ENCODE data around the gene HYOU1.
"Not testable (repeated sequence)": the region's sequence is repeated elsewhere in the genome, so short reads cannot be mapped to it uniquely, and the experiment has no call there.

Gene HYOU1, protein sequence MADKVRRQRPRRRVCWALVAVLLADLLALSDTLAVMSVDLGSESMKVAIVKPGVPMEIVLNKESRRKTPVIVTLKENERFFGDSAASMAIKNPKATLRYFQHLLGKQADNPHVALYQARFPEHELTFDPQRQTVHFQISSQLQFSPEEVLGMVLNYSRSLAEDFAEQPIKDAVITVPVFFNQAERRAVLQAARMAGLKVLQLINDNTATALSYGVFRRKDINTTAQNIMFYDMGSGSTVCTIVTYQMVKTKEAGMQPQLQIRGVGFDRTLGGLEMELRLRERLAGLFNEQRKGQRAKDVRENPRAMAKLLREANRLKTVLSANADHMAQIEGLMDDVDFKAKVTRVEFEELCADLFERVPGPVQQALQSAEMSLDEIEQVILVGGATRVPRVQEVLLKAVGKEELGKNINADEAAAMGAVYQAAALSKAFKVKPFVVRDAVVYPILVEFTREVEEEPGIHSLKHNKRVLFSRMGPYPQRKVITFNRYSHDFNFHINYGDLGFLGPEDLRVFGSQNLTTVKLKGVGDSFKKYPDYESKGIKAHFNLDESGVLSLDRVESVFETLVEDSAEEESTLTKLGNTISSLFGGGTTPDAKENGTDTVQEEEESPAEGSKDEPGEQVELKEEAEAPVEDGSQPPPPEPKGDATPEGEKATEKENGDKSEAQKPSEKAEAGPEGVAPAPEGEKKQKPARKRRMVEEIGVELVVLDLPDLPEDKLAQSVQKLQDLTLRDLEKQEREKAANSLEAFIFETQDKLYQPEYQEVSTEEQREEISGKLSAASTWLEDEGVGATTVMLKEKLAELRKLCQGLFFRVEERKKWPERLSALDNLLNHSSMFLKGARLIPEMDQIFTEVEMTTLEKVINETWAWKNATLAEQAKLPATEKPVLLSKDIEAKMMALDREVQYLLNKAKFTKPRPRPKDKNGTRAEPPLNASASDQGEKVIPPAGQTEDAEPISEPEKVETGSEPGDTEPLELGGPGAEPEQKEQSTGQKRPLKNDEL

DNA sequence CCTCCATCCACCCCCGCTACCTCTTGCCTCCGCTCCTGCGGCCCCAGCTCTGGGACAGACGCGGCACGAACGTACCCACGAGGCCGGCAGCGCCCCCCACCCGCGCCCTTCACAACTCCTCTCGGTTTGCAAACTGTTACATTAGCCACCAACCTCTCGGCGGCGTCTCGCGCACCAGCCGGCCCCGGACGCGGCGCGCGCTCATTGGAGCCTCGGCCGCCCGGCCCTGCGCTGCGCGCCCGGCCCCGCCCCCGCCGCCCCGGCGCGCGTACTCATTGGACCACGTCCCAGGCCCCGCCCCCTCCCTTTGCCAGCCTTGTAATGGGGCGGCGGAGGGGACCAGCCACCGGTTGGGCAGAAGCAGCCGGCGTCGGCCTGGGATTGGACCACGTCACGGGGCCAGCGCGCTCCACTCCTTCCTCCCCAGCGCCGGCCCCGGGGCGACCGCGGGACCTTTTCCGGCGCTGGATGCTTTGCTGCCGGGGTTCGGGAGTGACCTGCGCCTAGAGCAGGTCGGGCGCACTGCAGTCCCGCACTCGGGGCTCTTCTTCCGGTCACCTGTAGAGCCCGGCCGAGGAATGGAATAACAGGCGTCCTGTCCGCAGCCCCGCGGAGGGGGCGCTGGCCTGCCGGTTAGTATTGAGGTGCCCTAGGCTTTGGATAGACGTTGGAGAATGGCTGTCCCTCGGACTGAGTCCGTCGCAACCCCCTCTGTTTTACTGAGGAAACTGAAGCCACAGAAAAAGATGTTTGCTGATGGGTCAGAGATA lies at the start of gene HYOU1:
Gene HYOU1 (minus strand): TSS at position 206 of the 770 bp plus-strand sequence. CDS start 1,045 bp downstream, outside the sequence.
- DNase-seq, result peak; percentile 98

DNA sequence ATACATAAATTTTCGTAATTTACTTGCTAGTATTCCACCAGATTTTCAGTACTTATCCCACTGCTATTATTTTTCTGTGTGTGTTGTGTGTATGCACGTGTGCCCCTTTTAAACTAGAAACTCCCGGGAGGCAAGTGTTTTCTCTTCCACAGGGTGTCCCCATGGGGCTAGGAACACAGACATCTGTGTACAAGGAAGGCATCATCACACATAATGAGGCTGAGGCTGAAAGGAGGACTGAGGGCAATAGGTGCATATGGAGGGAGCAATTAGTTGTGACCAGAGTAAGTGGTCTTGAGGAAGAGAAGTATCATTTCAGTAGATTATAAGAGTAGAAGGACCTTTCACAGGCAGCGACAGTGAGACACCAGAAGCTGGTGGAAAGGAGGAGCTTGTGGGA lies 46.8 kb upstream of the HYOU1 start:
- DNase-seq, result no peak

DNA sequence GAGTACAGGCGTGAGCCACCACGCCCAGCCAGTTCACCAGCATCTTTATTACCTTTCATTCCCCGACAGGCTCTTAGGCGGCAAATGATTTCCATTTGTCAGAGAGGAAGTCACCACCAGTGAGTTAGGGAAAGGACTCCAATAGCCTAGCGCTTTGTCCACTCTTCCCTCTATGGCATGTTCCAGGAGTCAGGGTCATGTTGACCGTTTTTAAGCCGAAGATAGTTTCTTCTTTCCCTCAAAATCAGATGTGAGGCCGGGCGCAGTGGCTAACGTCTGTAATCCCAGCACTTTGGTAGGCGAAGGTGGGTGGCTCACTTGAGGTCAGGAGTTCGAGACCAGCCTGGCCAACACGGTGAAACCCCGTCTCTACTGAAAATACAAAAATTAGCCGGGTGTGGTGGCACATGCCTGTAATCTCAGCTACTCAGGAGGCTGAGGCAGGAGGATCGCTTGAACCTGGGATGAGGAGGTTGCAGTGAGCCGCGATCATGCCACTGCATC lies 46.2 kb upstream of the HYOU1 start:
- not testable (repeated sequence) for DNase-seq

DNA sequence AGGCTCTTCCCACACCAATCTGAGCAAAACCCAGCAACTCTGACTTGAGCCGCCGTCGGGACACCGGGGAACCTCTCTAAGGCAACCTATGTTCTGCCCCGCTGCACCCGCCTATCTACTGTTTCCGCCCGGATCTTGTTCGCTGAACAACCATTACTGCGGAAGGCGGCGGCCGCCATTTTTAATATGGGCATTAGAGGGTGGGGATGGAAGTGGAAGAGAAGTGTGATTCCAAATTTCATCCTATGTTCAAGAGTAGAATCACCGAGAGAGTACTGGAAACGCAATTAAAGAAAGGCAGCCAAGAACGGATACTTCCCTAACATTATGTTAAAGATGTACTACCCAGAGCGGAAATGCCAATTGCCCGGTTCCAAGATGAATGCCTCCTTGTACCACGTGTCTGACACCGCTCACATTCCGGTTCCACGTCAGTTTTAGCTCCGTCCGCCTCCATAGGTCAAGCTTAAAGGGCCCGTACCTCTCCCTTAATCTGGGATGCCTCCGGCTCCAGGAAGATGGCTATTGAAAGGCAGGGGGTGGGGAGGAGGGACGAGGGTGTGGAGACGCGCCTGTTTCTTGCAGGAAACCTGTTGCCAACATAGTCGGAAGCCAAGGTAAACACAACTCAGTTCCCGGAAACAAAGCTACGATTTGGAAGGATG lies 44.9 kb upstream of the HYOU1 start, which contains the start of gene DPAGT1:
Gene DPAGT1 (minus strand): TSS at position 95 of the 665 bp plus-strand sequence. CDS start 198 bp downstream, outside the sequence.
- peak; percentile 99 for DNase-seq

DNA sequence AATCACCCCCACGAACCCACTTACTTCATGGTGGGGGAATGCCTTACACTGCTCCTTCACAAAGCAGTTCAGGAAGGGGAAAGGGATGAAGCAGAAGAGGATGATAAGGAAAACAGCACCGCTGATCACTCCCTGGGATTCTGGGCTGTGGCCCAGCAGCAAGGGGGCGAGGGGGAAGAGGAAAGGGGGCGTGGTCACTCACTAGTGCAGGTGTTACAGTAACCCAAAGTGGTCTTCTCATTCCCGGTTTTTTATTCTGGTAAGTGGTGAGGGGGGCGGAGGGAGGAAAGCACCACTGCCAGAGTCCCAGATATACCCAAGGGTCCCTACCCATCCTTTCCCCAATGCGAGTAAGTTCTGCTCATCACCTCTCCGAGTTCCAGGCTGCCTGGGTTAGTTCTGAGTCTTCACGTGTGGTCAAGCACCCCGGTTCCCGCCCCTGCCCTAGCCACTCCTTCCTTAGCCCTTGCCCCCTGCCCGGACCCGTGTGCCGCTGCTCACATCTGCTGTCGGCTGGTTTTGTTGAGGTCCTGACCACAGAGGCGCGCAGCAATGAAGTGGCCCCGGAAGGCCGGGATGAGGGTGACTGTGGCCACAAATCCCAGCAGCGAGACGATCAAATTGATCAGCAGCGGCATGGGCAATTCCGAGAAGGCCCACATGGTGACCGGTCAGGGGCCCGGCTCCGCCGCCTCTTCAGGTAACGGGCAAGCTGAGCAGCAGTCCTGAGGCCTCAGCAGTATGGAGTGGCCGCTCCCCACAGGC lies 44.2 kb upstream of the HYOU1 start:
- DNase-seq, result peak; percentile 23

DNA sequence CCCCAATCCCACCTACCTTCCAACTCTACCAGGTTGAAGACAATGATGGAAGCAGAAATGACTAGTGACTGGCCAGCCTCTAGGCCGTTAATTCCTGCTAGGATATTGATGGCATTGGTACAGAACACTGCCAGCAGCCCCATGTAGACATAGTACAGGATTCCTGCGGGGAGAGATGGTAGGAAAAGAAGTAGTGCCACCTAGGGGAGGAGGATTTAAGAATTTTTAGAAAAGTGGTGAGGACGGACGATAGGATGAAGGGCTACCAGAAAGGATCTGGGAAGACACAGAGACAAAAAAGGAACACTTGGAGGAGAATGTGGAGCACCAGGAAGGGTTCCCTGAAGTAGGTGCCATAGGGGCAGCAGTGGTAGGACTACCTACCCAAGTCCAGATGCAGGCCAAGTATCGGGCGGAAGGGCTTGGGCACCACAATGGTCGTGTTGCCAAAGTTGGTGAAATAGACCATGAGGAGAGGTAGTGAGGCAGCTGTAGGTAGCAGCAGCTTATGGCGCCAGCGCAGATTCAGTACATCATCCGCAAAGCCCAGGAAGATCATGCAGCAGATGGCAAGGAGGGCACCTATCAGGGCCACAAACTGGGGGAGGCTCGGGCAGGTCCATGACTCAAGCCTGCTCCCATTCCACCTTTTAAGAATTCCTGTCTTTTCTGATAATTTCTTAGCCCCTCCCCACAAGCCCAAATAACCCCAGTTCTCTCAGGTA lies 43.4 kb upstream of the HYOU1 start:
- peak; percentile 48 for DNase-seq

DNA sequence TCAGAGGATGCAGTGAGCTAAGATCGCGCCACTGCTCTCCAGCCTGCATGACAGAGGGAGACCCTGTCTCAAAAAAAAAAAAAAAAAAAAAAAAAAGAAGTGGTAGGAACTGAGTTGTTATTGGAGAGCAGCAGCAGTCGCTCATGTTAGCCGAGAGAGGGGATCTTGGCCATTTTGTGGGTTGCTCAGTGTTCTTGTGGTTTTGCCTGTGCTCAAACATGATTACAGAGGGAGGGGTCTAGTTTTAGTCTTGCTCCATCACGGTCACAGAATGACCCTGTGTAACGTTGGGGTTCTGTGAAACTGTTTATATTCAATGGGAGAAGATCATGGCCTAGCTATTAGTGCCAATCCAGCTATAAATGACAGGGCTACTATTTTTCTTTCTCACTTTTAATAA lies 42.7 kb upstream of the HYOU1 start:
- no peak for DNase-seq

DNA sequence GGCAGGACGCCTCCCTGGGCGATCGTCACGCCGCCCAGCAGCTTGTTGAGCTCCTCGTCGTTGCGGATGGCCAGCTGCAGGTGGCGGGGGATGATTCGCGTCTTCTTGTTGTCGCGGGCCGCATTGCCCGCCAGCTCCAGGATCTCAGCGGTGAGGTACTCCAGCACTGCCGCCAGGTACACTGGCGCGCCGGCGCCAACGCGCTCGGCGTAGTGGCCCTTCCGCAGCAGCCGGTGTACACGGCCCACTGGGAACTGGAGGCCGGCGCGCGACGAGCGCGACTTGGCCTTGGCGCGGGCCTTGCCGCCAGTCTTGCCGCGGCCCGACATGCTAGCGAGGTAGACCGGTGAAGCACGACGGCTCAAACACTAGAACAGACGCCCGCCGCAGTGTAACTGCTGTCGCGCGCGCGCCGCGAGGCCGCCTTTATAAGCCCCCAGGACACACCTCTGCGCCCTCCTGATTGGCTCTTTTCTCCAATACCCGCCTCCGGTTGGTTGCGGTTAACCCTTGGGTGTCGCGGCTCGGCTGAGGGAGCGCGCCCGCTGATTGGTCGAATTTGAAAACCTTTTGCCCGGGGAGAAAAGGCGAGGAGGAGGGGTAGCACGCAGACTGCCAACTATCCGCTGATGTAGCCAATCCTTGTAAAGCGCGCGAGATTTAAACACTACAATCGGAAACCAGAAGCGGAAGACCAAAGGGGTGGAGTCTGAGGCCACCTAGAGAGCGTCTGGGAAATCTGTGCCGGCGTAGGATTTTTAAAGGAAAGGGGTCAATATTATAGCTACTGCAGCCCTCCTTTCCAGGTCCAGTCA lies 38.3 kb upstream of the HYOU1 start:
- peak; percentile 100 for DNase-seq

DNA sequence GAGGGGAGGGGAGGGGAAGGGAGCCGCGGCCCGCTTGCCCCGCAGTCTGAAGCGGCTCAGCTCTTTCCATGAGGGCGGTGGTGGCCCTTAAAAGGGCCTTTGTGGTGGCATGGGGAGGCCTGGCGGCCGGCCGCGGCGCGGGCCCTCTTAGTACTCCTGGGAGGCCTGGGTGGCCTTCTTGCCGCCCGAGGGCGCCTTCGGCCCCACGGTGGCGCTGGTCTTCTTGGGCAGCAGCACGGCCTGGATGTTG lies 37.7 kb upstream of the HYOU1 start:
- no peak for DNase-seq

DNA sequence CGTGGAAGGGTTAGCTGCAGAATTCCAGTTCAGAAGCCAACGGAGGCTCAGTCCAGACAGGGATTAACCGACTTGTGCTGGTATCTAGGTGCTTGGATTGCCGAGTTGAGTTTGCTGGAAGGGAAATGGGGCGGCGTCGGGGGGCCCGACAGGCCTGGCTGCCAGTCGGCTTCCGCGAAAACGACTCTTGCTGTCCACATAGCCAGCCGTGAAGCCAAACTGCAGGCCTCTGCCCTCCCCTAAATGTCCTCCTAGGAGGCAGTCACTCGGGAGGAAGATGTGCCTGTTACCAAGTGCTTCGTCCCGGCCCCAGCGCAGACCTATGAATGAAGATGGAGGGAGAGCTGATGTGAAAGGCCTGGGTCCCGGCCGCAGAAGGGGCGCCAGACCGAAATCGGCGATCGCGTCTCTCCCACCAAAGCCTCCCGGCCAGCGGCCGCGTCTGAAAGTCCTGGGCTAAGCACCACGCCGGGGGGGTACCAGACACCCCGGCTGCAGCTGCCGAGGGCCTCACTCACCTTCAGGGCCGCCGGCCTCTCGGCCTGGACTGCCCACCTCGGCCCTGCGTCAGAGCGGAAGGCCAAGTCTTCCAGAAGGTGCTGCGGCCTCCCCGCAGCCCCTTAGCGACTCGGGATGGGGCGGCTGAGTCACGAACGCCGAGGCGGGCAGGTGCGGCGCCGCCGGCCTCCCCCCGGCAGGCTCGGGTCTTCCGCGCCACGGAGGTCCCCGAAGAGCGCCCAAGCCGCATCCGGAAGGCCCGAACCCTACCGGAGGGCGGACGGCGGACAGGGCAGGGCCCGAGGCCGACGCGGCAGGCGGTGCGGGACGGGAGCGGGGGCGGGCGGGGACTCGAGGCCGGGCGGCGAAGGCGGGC lies 37.2 kb upstream of the HYOU1 start:
- DNase-seq, result no peak

DNA sequence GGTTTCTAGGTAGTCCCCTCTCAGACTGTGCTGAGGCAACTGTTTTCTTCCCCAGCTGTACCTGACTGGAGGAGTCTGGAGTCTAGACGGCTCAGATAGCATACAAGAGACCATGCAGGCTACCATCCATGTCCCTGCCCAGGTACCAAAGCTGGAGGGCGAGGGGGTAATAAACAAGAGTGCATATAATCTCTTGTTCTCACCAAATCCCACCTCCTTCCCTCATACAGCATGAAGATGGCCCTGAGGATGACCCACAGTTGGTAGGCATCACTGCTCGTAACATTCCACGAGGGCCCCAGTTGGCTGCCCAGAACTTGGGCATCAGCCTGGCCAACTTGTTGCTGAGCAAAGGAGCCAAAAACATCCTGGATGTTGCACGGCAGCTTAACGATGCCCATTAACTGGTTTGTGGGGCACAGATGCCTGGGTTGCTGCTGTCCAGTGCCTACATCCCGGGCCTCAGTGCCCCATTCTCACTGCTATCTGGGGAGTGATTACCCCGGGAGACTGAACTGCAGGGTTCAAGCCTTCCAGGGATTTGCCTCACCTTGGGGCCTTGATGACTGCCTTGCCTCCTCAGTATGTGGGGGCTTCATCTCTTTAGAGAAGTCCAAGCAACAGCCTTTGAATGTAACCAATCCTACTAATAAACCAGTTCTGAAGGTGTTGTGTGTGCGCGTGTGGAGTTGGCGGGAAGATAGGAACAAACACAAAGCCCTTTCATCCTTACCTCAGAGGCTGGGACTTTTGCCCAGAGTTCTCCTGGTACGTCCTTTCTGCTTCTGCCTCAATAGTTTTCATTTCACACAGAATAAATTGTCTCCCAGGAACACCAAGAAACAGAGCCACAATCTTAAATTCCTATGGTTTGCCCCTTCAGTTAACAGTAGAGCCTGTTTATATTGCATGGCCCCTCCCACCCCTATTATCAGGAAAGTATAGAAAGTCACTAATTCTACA lies 36.2 kb upstream of the HYOU1 start:
- peak; percentile 27 for DNase-seq

DNA sequence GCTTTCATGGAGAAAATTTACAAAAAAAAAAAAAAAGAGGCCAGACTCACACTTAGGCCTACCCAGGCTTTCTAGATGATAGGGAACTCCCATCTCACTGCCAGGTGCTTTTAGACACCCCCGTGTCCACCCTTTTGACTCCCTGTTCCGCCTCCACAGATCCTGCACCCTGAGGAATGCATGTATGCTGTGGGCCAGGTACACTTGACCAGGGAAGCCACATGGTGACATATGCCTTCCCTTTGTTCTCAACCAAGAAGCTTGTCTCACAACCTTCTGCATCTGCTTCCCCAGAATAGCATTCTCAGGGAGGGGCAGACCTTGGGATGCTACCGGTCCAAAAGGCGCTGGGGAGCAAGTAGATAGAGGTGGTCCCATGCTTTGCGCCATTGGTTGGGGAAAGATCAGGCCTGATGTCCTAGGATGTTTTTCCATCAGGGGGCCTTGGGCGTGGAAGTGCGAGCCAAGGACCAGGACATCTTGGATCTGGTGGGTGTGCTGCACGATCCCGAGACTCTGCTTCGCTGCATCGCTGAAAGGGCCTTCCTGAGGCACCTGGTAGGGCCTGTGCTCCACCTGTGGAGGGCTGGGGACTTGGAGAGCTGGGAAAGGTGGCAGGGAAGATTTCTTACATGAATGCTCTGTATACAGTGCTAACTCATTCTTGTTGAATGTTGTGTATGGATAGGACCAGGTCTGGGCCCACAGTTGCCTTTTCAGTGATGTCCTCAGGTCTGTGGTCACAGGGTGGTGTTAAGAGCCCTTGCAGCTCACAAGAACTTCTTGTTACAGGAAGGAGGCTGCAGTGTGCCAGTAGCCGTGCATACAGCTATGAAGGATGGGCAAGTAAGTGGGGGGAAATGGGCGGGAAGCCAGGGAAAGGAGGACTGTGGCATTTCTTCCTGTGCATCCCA lies 35.2 kb upstream of the HYOU1 start:
- DNase-seq, result no peak

DNA sequence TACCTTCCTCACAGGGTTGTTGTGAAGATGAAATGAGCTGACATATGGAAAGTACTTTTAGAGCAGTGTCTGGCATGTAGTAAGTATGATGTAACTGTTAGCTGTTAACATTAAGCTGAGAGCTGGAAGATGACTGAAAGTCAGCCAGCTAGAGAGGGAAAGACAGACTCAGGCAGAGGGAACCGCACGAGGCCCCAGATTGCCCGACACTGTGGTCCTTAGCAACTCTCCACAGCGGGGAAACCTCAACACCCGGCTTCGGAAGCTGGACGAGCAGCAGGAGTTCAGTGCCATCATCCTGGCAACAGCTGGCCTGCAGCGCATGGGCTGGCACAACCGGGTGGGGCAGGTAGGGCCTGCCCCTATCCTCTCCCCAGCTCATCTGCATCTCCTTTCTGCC lies 34.2 kb upstream of the HYOU1 start:
- DNase-seq, result peak; percentile 15

DNA sequence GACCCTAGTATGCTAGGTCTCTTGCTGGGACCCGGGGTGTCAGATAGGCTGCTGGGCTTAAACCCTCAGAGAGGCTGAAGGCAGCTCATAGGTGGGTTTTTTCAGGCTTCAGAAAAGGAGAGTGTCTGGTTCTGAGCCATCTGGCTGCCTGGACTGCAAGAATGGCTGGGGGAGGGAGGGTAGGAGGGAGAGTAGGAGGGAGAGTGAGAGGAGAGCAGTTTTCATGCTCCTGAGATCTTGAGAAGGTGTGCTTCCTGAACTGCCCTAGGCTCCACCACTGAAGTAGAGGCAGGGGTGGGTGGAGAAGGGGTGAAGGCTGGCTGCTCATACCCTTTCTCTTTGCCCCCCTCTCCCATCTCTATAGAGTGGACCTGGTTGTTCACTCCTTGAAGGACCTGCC lies 32.3 kb upstream of the HYOU1 start:
- no peak for DNase-seq

DNA sequence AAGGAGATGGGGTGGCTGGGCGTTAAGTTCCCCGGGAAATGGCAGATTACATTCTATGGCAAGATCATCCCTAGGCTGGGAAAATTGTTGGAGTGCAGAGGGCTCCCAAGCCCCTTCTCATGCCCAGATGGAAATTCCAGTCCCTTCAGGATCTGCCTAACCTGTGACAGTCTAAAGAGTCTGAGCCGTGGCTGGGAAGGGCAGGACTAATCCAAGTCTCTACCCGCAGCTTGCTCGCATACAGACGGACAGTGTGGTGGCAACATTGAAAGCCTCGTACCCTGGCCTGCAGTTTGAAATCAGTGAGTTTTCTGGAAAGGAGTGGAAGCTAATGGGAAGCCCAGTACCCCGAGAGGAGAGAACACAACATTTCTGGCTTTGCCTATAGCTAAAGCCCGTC lies 31.4 kb upstream of the HYOU1 start:
- DNase-seq, result no peak

DNA sequence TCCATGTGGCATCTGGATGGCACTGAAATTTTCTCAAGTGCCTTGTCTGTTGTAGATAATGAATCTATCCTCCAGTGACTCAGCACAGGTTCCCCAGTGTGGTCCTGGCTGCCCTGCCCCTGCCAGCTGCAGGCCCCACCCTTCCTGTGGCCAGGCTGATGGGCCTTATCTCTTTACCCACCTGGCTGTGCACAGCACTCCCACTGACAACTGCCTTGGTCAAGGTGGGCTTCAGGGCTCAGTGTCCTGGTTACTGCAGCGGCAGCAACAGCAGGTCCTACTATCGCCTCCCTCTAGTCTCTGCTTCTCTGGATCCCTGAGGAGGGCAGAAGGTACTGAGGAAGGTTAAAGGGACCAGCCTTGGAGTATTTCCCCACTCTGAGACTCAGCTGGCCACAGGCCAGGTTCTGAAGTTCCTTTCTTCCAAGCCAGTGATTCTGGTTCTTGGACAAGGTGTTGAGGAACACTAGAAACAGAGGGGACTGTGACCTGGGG lies 30.8 kb upstream of the HYOU1 start:
- DNase-seq, result no peak
